Left lobe of liver (tissue), 2 donors: ENCODE results near the gene TOMM20. TPM values are rescaled to one million over a fixed set of nuclear protein-coding genes. Genes with fewer than 3 reads are reported as not detected.
"Not testable (repeated sequence)": the region's sequence is repeated elsewhere in the genome, so short reads cannot be mapped to it uniquely, and the experiment has no call there.

ENCODE experiments used
- ATAC-seq: fragments of 200-7000 bp; cut with Tn5 transposase; one replicate; pipeline ENCODE4 v1.9.1; 2020; ENCODE audit warnings: mild to moderate bottlenecking, moderate library complexity
- DNase-seq: peaks from one replicate; pipeline ENCODE4 v3.0.0-alpha.2; 2020; ENCODE audit warnings: low spot score
- total RNA-seq: library from RNA; stranded (reverse); gene quantifications from one replicate; pipeline ENCODE4 v1.2.1, GENCODE V29; 2021
- donor health status: DM: no; HTN: no; CAD: no; lungs with moderate emphysema.
- donor health status: DM: no; HTN: yes; CAD: no.

The TOMM20 gene
- 48.7 TPM for total RNA-seq

- ATAC-seq (peak; percentile 97), DNase-seq (peak; percentile 98)
These were observed at the start of gene TOMM20 for GRCh38 chr1:235128456-235129328. Gene TOMM20 (minus strand): TSS chr1:235128837. CDS start chr1:235128715, 122 bp downstream.

DNA sequence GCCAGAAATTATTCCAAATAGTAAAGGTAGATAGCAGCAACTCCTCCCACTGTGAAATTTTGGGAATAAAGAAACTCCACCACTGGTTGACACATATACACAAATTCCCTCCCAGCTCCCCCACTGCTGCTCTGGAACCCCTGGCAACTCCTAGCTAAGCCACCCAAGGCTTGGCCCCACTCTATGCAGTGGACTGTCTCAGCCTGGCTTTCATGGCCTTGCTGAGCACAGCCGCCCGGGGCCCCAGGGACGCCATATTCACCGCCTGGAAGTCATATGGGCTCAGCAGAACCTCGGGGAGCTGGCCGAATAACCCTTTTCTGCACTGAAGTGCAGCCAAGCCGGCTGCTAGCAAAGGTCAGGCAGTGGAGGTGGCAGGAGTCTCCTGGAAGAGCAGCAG lies 47.8 kb upstream of the TOMM20 start:
- ATAC-seq (no peak), DNase-seq (no peak)

GRCh38 chr1:235169986-235170385 lies 41.3 kb upstream of the TOMM20 start:
- DNase-seq (no peak), ATAC-seq (no peak)

DNA sequence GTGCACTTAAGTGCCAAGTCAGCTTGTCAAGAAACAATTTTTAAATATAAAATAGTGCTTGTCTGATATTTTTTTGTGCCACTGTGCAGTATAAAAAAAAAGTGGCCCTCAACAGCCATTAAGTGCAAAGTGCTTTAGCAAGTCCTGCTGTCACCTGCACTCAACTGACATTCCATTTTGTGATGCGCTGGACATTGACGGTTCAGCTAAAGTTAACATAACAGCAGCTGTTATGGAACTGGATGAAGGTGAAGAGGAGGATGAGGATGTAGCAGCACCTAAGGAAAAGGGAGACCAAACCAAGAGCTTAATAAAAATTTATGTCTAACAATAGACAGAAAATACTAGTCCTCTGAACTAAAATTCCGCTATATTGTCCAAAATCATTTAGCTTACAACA lies 39.7 kb upstream of the TOMM20 start:
- ATAC-seq (no peak), DNase-seq (no peak)

DNA sequence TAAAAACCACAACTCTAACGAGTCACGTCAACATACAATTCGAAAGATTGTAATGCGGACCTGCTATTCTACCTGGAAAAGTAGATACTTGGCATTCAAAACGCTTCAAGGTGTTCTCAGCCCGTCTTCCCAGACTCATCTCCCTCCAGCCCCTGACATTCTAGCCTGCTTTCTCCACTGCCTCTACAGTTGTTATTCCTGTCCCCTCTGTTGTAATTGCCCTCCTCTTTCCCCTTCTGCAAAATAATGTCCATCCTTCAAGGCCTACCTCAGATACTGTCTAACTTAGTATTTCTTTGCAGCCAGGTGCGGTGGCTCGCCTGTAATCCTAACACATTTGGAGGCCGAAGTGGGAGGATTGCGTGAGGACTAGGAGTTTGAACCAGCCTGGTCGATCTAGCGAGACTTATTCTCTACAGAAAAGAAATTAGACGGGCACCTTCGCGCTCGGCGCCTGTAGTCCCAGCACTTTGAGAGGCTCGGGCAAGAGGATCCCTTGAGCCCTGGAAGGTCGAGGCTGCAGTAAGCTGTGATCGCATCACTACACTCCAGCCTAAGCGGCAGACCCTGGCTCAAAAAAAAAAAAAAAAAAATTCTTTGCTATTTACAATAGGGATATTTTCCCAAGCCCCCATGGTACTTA lies 33.2 kb upstream of the TOMM20 start:
- no peak for DNase-seq
- ATAC-seq, result peak; percentile 8

- peak; percentile 99 for ATAC-seq
- DNase-seq, result peak; percentile 93
These were observed 32.5 kb upstream of the TOMM20 start, which contains the start of gene RBM34 for GRCh38 chr1:235160957-235161684. Gene RBM34 (minus strand): TSS chr1:235161250. CDS start chr1:235161226, 24 bp downstream.

DNA sequence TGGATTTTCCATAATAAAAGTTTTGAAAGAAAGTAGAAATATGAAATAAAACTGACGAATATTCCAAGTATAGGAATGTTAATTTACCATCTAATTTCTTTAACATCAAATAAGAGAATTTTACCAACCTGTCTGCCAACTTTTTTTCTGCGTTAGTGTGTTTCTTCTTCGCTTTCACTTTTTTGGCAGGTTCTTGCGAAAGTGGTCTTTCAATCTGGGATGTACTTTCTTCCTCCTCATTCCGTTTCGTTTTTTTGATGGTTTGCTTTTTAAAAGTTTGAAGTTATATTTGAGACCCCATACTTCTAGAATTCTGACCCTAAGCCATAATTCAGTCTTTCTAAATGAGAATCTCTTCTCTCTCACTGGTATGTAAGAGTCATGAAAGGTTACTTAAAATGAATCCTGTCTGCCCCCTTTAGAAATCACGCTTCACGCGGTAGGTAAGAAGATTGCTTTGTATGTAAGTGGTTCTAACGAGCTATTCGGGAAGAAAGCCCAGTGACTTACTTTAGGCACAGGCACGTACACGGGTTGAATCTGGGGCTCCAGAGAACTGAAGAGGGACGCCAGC lies 31.8 kb upstream of the TOMM20 start:
- ATAC-seq, result no peak

DNA sequence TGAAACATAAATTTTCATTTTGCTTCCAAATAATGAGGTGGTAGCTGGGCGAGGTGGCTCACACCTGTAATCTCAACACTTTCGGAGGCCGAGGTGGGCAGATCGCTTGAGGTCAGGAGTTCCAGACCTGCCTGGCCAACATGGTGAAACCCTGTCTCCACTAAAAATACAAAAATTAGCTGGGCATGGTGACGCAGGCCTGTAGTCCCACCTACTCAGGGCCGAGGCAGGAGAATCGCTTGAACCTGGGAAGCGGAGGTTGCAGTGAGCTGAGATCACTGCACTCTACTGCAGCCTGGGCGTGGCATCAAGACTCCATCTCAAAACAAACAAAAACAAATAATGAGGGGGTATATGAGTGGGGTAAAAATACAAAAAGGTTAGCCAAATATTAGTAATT lies 31.3 kb upstream of the TOMM20 start:
- not testable (repeated sequence) for DNase-seq, ATAC-seq

More for the DNA sequence above, 31.8 kb upstream of the TOMM20 start:
- no peak for DNase-seq

DNA sequence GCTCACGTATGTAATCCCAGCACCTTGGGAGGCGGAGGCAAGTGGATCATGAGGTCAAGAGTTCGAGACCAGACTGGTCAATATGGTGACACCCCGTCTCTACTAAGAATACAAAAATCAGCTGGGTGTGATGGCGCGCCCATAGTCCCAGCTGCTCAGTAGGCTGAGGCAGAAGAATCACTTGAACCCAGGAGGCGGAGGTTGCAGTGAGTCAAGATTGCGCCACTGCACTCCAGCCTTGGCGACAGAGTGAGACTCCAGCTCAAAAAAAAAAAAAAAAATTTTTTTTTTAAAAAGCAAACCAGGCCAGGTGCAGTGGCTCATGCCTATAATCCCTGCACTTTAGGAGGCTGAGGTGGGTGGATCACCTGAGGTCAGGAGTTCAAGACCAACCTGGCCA lies 30.6 kb upstream of the TOMM20 start:
- not testable (repeated sequence) for ATAC-seq, DNase-seq

- DNase-seq (no peak), ATAC-seq (no peak)
These were observed 30.0 kb upstream of the TOMM20 start for GRCh38 chr1:235158680-235159079.

DNA sequence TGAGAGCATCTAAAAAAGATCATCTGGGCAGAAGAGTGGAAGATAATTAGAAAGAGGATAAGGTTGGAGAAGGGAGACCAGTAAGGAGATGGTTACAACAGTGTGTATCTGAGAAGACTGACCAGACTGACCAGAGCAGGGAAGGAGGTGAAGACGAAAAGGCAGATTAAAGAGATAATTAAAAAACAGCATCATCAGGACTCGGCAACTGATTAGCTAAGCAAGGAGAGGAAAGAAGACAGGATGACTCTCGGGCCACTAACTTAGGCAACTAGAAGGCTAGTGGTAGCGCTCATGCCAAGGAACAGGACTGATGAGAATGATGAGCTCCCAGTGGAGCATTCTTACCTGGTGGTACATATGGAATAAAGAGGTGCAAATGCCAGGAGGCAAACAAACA lies 28.5 kb upstream of the TOMM20 start:
- DNase-seq, result no peak
- ATAC-seq, result no peak

- DNase-seq (no peak), ATAC-seq (no peak)
These were observed 28.1 kb upstream of the TOMM20 start for GRCh38 chr1:235156740-235157139.

- no peak for DNase-seq
- no peak for ATAC-seq
These were observed 27.6 kb upstream of the TOMM20 start for GRCh38 chr1:235156265-235156664.

DNA sequence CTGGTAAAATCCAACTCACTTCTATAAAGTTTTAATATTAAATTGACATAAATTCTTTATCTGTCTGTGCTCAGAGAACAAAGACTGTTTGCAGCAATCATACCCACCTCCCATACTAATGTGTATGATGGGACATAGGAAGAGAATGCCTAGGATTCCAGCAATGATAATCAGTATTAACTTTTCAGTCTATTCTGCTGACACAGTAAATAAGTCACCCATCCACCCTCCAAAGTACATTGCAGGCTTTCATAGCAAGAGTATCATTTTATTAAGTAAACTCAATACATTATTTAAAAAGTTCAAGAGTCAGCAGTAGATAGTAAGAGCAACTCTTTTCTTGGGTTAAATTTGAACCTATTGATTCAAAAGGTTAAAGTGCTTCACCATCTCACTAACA lies 23.6 kb upstream of the TOMM20 start:
- DNase-seq (no peak), ATAC-seq (no peak)

- ATAC-seq, result no peak
- DNase-seq, result no peak
These were observed 22.4 kb upstream of the TOMM20 start for GRCh38 chr1:235151033-235151432.

DNA sequence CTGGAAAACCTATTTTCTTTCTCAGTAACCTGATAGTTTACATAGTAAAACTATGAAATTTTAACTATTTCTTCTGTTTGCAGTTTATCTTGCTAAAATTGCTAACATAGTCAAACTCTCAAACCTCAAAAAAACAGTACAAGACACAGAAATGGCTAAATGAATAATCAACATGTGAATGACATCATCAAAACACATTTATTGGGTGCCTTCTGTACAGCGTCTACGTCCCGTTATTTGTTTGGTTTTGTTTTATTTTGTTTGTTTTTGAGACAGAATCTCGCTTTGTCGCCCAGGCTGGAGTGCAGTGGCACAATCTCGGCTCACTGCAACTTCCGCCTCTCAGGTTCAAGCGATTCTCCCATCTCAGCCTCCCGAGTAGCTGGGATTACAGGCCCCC lies 21.2 kb upstream of the TOMM20 start:
- ATAC-seq (no peak), DNase-seq (no peak)

DNA sequence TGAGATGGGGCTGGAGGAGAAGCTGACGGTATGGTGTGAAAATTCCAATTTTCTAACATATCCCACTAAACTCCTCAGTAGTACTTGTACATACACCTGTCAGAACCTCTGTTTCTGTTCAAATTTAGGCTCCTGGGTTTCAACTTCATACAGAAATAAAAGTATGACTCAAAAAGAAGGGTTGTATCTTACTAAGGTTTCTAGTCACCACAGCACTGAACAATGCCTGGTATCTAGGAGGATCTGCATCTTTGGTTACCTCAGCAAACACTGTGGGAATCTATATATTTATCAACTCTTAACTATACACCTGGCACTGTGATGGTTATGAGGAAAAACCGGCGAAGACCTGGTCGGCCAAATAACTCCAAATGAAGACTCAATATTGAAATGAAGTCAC lies 18.6 kb upstream of the TOMM20 start:
- ATAC-seq (no peak), DNase-seq (no peak)

DNA sequence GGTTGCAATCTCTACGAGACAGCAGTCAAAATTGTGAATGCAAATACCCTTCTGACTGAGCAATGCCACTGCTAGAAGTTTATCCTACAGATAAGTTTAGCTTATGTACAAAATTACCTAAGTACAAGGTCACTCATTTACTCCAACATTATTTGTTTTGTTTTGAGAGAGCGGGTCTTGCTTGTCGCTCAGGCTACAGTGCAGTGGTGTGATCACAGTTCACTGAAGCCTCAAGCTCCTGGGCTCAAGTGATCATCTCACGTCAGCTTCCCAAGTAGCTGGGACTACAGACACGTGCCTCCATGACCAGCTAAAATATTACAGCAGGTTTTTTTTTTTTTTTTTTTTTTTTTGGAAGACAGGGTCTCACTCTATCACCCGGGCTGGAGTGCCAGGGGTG lies 17.0 kb upstream of the TOMM20 start:
- DNase-seq, result no peak
- no peak for ATAC-seq

GRCh38 chr1:235142991-235143390 lies 14.4 kb upstream of the TOMM20 start:
- DNase-seq (no peak), ATAC-seq (no peak)

- DNase-seq (no peak), ATAC-seq (no peak)
These were observed 10.7 kb upstream of the TOMM20 start for GRCh38 chr1:235139315-235139714.

DNA sequence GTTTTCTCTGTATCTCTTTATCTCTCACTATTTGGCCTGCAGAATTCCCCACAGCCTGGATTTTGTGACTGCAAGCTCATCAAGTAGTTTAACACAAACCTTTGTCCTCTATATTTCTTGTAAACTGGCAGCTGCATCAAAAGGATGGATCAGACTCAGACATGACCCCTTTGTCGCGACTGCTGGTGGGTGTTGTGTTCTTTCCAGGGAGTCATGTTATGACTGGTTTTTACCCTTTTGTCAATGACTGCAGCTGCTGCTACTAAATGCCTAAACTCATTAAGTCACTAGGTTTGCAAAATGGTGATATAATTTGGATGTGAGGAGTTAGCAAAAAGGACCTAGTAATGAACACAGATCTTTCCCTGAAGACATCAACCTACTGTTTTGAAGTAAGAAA lies 10.2 kb upstream of the TOMM20 start:
- DNase-seq (no peak), ATAC-seq (no peak)
